HEK293 (cell line): ENCODE results near the gene ATP6V0C.

Source experiments
- EGR2 ChIP-seq: fragments of 450-650 bp; formaldehyde crosslinking; IDR thresholded peaks from 2 replicates; pipeline ENCODE4 v1.5.1; 2016; ENCODE audit warnings: low read depth, missing biosample characterization, missing genetic modification characterization
- PRDM1 ChIP-seq: fragments of 450-650 bp; formaldehyde crosslinking; IDR thresholded peaks from 2 replicates; pipeline ENCODE4; 2016; ENCODE audit warnings: missing biosample characterization, missing genetic modification characterization
- ZBTB20 ChIP-seq: fragments of 450-650 bp; formaldehyde crosslinking; IDR thresholded peaks from 2 replicates; pipeline ENCODE4 v1.5.1; 2016; ENCODE audit warnings: missing biosample characterization, missing genetic modification characterization
- ZBTB48 ChIP-seq: fragments of 450-650 bp; formaldehyde crosslinking; IDR thresholded peaks from 2 replicates; pipeline ENCODE4 v1.5.1; 2016; ENCODE audit warnings: missing biosample characterization, missing genetic modification characterization
- ZBTB7A ChIP-seq: fragments of 450-650 bp; formaldehyde crosslinking; IDR thresholded peaks from 2 replicates; pipeline ENCODE4 v1.5.1; 2016; ENCODE audit warnings: low read depth, missing biosample characterization, missing genetic modification characterization
- ZNF324 ChIP-seq: fragments of 450-650 bp; formaldehyde crosslinking; IDR thresholded peaks from 2 replicates; pipeline ENCODE4 v1.5.1; 2016; ENCODE audit warnings: missing biosample characterization, missing genetic modification characterization
- ZNF335 ChIP-seq: fragments of 450-650 bp; formaldehyde crosslinking; conservative IDR thresholded peaks from 2 replicates; pipeline ENCODE4 v1.5.1; 2016; ENCODE audit warnings: missing biosample characterization, missing genetic modification characterization
- ZNF600 ChIP-seq: fragments of 450-650 bp; formaldehyde crosslinking; IDR thresholded peaks from 2 replicates; pipeline ENCODE4 v1.5.1; 2016; ENCODE audit warnings: missing biosample characterization, missing genetic modification characterization
- ZNF626 ChIP-seq: fragments of 450-650 bp; sonication (Bioruptor Pico); formaldehyde crosslinking; IDR thresholded peaks from 2 replicates; pipeline ENCODE4 v1.5.1; 2018; ENCODE audit warnings: missing biosample characterization, missing genetic modification characterization, inconsistent platforms
- TF ChIP-seq, protein P1 (sequence below): fragments of 450-650 bp; formaldehyde crosslinking; IDR thresholded peaks from 2 replicates; pipeline ENCODE4 v1.5.1; 2016; ENCODE audit warnings: missing biosample characterization, missing genetic modification characterization
- TF ChIP-seq, protein P2 (sequence below): fragments of 450-650 bp; formaldehyde crosslinking; IDR thresholded peaks from 2 replicates; pipeline ENCODE4 v1.5.1; 2016; ENCODE audit warnings: missing biosample characterization, missing genetic modification characterization, borderline replicate concordance
- TF ChIP-seq, protein P3 (sequence below): fragments of 450-650 bp; formaldehyde crosslinking; IDR thresholded peaks from 2 replicates; pipeline ENCODE4 v1.5.1; 2017; ENCODE audit warnings: missing biosample characterization, mild to moderate bottlenecking, missing genetic modification characterization, moderate library complexity
- TF ChIP-seq, protein P4 (sequence below): fragments of 450-650 bp; IDR thresholded peaks from 2 replicates; pipeline ENCODE4 v1.5.1; 2018; ENCODE audit warnings: missing biosample characterization, missing genetic modification characterization
- TF ChIP-seq, protein P5 (sequence below): fragments of 450-650 bp; formaldehyde crosslinking; conservative IDR thresholded peaks from 2 replicates; pipeline ENCODE4 v1.5.1; 2016; ENCODE audit warnings: low read depth, missing biosample characterization, missing genetic modification characterization
- TF ChIP-seq, protein P6 (sequence below): fragments of 450-650 bp; formaldehyde crosslinking; IDR thresholded peaks from 2 replicates; pipeline ENCODE4 v1.5.1; 2016; ENCODE audit warnings: missing biosample characterization, missing genetic modification characterization
- TF ChIP-seq, protein P7 (sequence below): fragments of 450-650 bp; formaldehyde crosslinking; IDR thresholded peaks from 2 replicates; pipeline ENCODE4 v1.5.0; 2017; ENCODE audit warnings: missing biosample characterization, missing genetic modification characterization, borderline replicate concordance

The ATP6V0C gene

DNA sequence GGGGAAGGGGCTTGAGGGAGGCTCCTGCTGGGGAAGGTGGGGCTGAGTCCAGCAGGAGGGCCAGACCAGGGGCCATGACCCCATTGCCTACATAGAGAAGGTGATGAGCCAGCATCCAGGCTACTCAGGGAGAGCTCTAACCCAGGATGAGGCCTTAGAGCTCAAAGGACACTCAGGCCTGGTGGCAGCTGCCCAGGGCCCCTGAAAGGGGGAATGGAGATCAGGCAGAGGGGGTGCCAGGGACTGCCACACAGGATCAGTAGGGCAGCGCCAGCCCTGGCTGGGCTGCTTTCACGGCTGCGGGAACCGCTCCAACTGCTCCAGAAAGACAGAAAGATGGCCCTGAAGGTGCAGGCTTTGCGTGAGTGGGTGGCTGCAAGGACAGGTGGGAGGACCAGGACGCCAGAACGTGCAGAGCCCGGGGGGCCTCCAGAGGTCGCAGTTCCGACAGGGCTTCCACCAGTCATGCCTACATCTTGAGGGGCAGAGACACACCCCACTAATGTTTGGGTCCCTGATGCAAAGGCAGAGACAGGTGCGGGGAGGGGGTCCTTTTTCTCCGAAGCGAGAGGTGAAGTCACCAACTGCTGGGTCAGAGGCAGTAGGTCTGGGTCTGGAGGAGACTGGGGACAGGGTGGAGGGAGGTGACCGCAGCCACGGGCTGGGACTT, 882 bp upstream of the ATP6V0C start (continued):
- TF ChIP-seq, protein P1, sequence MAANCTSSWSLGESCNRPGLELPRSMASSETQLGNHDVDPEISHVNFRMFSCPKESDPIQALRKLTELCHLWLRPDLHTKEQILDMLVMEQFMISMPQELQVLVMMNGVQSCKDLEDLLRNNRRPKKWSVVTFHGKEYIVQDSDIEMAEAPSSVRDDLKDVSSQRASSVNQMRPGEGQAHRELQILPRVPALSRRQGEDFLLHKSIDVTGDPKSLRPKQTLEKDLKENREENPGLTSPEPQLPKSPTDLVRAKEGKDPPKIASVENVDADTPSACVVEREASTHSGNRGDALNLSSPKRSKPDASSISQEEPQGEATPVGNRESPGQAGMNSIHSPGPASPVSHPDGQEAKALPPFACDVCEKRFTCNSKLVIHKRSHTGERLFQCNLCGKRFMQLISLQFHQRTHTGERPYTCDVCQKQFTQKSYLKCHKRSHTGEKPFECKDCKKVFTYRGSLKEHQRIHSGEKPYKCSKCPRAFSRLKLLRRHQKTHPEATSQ, result no peak
- peak; percentile 61 for TF ChIP-seq ZNF335 (tag by site-specific recombination)
- TF ChIP-seq ZNF626, result no peak
- TF ChIP-seq, protein P2, sequence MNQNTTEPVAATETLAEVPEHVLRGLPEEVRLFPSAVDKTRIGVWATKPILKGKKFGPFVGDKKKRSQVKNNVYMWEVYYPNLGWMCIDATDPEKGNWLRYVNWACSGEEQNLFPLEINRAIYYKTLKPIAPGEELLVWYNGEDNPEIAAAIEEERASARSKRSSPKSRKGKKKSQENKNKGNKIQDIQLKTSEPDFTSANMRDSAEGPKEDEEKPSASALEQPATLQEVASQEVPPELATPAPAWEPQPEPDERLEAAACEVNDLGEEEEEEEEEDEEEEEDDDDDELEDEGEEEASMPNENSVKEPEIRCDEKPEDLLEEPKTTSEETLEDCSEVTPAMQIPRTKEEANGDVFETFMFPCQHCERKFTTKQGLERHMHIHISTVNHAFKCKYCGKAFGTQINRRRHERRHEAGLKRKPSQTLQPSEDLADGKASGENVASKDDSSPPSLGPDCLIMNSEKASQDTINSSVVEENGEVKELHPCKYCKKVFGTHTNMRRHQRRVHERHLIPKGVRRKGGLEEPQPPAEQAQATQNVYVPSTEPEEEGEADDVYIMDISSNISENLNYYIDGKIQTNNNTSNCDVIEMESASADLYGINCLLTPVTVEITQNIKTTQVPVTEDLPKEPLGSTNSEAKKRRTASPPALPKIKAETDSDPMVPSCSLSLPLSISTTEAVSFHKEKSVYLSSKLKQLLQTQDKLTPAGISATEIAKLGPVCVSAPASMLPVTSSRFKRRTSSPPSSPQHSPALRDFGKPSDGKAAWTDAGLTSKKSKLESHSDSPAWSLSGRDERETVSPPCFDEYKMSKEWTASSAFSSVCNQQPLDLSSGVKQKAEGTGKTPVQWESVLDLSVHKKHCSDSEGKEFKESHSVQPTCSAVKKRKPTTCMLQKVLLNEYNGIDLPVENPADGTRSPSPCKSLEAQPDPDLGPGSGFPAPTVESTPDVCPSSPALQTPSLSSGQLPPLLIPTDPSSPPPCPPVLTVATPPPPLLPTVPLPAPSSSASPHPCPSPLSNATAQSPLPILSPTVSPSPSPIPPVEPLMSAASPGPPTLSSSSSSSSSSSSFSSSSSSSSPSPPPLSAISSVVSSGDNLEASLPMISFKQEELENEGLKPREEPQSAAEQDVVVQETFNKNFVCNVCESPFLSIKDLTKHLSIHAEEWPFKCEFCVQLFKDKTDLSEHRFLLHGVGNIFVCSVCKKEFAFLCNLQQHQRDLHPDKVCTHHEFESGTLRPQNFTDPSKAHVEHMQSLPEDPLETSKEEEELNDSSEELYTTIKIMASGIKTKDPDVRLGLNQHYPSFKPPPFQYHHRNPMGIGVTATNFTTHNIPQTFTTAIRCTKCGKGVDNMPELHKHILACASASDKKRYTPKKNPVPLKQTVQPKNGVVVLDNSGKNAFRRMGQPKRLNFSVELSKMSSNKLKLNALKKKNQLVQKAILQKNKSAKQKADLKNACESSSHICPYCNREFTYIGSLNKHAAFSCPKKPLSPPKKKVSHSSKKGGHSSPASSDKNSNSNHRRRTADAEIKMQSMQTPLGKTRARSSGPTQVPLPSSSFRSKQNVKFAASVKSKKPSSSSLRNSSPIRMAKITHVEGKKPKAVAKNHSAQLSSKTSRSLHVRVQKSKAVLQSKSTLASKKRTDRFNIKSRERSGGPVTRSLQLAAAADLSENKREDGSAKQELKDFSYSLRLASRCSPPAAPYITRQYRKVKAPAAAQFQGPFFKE (tag by site-specific recombination), result no peak
- TF ChIP-seq ZBTB48 (tag by site-specific recombination), result no peak
- TF ChIP-seq, protein P3, sequence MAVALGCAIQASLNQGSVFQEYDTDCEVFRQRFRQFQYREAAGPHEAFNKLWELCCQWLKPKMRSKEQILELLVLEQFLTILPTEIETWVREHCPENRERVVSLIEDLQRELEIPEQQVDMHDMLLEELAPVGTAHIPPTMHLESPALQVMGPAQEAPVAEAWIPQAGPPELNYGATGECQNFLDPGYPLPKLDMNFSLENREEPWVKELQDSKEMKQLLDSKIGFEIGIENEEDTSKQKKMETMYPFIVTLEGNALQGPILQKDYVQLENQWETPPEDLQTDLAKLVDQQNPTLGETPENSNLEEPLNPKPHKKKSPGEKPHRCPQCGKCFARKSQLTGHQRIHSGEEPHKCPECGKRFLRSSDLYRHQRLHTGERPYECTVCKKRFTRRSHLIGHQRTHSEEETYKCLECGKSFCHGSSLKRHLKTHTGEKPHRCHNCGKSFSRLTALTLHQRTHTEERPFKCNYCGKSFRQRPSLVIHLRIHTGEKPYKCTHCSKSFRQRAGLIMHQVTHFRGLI (tag by site-specific recombination), result no peak
- TF ChIP-seq PRDM1 (tag by site-specific recombination), result no peak
- TF ChIP-seq, protein P4, sequence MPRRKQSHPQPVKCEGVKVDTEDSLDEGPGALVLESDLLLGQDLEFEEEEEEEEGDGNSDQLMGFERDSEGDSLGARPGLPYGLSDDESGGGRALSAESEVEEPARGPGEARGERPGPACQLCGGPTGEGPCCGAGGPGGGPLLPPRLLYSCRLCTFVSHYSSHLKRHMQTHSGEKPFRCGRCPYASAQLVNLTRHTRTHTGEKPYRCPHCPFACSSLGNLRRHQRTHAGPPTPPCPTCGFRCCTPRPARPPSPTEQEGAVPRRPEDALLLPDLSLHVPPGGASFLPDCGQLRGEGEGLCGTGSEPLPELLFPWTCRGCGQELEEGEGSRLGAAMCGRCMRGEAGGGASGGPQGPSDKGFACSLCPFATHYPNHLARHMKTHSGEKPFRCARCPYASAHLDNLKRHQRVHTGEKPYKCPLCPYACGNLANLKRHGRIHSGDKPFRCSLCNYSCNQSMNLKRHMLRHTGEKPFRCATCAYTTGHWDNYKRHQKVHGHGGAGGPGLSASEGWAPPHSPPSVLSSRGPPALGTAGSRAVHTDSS (tag by site-specific recombination), result no peak
- TF ChIP-seq, protein P5, sequence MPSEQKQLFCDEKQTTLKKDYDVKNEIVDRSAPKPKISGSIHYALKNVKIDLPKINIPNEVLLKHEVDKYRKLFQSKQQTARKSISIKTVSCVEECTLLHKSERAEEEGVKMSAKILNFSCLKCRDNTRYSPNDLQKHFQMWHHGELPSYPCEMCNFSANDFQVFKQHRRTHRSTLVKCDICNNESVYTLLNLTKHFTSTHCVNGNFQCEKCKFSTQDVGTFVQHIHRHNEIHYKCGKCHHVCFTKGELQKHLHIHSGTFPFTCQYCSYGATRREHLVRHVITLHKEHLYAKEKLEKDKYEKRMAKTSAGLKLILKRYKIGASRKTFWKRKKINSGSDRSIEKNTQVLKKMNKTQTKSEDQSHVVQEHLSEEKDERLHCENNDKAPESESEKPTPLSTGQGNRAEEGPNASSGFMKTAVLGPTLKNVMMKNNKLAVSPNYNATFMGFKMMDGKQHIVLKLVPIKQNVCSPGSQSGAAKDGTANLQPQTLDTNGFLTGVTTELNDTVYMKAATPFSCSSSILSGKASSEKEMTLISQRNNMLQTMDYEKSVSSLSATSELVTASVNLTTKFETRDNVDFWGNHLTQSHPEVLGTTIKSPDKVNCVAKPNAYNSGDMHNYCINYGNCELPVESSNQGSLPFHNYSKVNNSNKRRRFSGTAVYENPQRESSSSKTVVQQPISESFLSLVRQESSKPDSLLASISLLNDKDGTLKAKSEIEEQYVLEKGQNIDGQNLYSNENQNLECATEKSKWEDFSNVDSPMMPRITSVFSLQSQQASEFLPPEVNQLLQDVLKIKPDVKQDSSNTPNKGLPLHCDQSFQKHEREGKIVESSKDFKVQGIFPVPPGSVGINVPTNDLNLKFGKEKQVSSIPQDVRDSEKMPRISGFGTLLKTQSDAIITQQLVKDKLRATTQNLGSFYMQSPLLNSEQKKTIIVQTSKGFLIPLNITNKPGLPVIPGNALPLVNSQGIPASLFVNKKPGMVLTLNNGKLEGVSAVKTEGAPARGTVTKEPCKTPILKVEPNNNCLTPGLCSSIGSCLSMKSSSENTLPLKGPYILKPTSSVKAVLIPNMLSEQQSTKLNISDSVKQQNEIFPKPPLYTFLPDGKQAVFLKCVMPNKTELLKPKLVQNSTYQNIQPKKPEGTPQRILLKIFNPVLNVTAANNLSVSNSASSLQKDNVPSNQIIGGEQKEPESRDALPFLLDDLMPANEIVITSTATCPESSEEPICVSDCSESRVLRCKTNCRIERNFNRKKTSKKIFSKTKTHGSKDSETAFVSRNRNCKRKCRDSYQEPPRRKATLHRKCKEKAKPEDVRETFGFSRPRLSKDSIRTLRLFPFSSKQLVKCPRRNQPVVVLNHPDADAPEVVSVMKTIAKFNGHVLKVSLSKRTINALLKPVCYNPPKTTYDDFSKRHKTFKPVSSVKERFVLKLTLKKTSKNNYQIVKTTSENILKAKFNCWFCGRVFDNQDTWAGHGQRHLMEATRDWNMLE (tag by site-specific recombination), result no peak
- 0 out of 2 replicates have a peak, but pooled peaks have one; percentile 26 for TF ChIP-seq ZBTB7A (tag by site-specific recombination)
- peak; percentile 16; the same call in 1 of the 2 replicates for TF ChIP-seq ZNF600 (tag by site-specific recombination)
- TF ChIP-seq, protein P6, sequence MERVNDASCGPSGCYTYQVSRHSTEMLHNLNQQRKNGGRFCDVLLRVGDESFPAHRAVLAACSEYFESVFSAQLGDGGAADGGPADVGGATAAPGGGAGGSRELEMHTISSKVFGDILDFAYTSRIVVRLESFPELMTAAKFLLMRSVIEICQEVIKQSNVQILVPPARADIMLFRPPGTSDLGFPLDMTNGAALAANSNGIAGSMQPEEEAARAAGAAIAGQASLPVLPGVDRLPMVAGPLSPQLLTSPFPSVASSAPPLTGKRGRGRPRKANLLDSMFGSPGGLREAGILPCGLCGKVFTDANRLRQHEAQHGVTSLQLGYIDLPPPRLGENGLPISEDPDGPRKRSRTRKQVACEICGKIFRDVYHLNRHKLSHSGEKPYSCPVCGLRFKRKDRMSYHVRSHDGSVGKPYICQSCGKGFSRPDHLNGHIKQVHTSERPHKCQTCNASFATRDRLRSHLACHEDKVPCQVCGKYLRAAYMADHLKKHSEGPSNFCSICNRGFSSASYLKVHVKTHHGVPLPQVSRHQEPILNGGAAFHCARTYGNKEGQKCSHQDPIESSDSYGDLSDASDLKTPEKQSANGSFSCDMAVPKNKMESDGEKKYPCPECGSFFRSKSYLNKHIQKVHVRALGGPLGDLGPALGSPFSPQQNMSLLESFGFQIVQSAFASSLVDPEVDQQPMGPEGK (tag by site-specific recombination), result peak; percentile 21; the same call in 1 of the 2 replicates
- no peak for TF ChIP-seq ZNF324 (tag by site-specific recombination)
- TF ChIP-seq, protein P7, sequence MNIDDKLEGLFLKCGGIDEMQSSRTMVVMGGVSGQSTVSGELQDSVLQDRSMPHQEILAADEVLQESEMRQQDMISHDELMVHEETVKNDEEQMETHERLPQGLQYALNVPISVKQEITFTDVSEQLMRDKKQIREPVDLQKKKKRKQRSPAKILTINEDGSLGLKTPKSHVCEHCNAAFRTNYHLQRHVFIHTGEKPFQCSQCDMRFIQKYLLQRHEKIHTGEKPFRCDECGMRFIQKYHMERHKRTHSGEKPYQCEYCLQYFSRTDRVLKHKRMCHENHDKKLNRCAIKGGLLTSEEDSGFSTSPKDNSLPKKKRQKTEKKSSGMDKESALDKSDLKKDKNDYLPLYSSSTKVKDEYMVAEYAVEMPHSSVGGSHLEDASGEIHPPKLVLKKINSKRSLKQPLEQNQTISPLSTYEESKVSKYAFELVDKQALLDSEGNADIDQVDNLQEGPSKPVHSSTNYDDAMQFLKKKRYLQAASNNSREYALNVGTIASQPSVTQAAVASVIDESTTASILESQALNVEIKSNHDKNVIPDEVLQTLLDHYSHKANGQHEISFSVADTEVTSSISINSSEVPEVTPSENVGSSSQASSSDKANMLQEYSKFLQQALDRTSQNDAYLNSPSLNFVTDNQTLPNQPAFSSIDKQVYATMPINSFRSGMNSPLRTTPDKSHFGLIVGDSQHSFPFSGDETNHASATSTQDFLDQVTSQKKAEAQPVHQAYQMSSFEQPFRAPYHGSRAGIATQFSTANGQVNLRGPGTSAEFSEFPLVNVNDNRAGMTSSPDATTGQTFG (tag by site-specific recombination), result 0 out of 2 replicates have a peak, but pooled peaks have one; percentile 33
- peak; percentile 65 for TF ChIP-seq EGR2
- 0 out of 2 replicates have a peak, but pooled peaks have one; percentile 11 for TF ChIP-seq ZBTB20 (tag by site-specific recombination)
- TF ChIP-seq, all 188 proteins: peak for 11
